Loucy (cell line): ENCODE results near the gene RGPD8.

Source experiments
- CTCF ChIP-seq: fragments of 200-600 bp; sonication (generic); conservative IDR thresholded peaks from 2 replicates; pipeline ENCODE4 v1.5.1; 2014; ENCODE audit warnings: mild to moderate bottlenecking, antibody characterized with exemption, low read length
- EZH2phosphoT487 ChIP-seq: fragments of 200-600 bp; IDR thresholded peaks from 2 replicates; pipeline ENCODE4 v1.6.1; 2018; ENCODE audit warnings: antibody characterized with exemption, mild to moderate bottlenecking, moderate library complexity, borderline replicate concordance

GRCh38 chr2:112454586-112454985, 21.1 kb upstream of the RGPD8 start:
- TF ChIP-seq CTCF (no peak), EZH2phosphoT487 (no peak)
